HepG2 (cell line): Measurements from ENCODE around the gene HDAC10. TPM values are rescaled to one million over a fixed set of nuclear protein-coding genes. Genes with fewer than 3 reads are reported as not detected.

Source experiments
- ATAC-seq: fragments of 200-7000 bp; cut with Tn5 transposase; 3 replicates; pipeline ENCODE4 v1.9.1; 2020; ENCODE audit warnings: mild to moderate bottlenecking, moderate library complexity
- BruUV-seq: library from RNA; stranded (reverse); fragments of 400-500 nt; replicated peaks from 2 replicates; lab custom pipeline; 2021; lab: Mats Ljungman, UMichigan
- CTCF ChIA-PET: fragments of 300-600 bp; formaldehyde crosslinking; extraction: SDS; loops from one replicate; lab custom pipeline; 2021; ENCODE audit warnings: low total read pairs, inconsistent platforms, low intra/inter-chr PET ratio; lab: Yijun Ruan, JAX
- POLR2A ChIA-PET: fragments of 350-600 bp; sonication (Branson Sonifier 250); formaldehyde crosslinking; loops from one replicate; lab custom pipeline; 2020; ENCODE audit warnings: antibody characterized with exemption, inconsistent platforms; lab: Yijun Ruan, JAX
- DNase-seq: peaks from one replicate; pipeline ENCODE4 v3.0.0-alpha.2; 2015; ENCODE audit warnings: low spot score
- FAIRE-seq: peaks from 3 replicates; lab custom pipeline; 2011; peaks lifted over from hg19 to GRCh38; lab: Jason Lieb, UNC
- H2AFZ ChIP-seq: one replicate; pipeline ENCODE4 v1.6.1; 2011; ENCODE audit warnings: low read length, inconsistent platforms
- H3K27ac ChIP-seq: fragments of 300-600 bp; 3 replicates; pipeline ENCODE4 v1.8.0; 2011; ENCODE audit warnings: mixed run types, mild to moderate bottlenecking, mixed read lengths, low read length, inconsistent platforms; ENCODE audit not compliant: insufficient read depth; ENCODE audit errors: extremely low read length
- H3K27me3 ChIP-seq, 2 experiments: fragments of 200-600 bp in 1 of 2; 2 replicates in 1 of 2; 3 replicates in 1 of 2; pipeline versions ENCODE4 v1.6.0 to v1.8.0; 2011; ENCODE audit warnings: low read length in 2 of 2, mild to moderate bottlenecking in 2 of 2, moderate library complexity in 2 of 2, inconsistent platforms in 1 of 2; ENCODE audit not compliant: insufficient read depth in 2 of 2, control insufficient read depth in 1 of 2
- H3K36me3 ChIP-seq, 2 experiments: fragments of 200-600 bp in 1 of 2; replicated peaks in 1 of 2; 2 replicates in 1 of 2; 3 replicates in 1 of 2; pipeline versions ENCODE4 v1.5.1 to v1.8.0; 2011; ENCODE audit warnings: low read length in 2 of 2, inconsistent platforms in 1 of 2; ENCODE audit not compliant: insufficient read depth in 2 of 2, control insufficient read depth in 1 of 2
- H3K4me1 ChIP-seq: 2 replicates; pipeline ENCODE4 v1.5.1; 2012; ENCODE audit warnings: low read length, inconsistent platforms; ENCODE audit not compliant: insufficient read depth
- H3K4me2 ChIP-seq: 2 replicates; pipeline ENCODE4 v1.6.0; 2011; ENCODE audit warnings: low read depth, low read length, inconsistent platforms
- H3K4me3 ChIP-seq, 3 experiments: fragments of 200-600 bp in 1 of 3; sonication (generic), shearing (Covaris generic) in 1 of 3; replicated peaks in 1 of 3; 2 replicates each; pipeline ENCODE4 v1.5.1; 2011 to 2016; ENCODE audit warnings: low read length in 3 of 3, inconsistent platforms in 2 of 3, low read depth in 2 of 3, mild to moderate bottlenecking in 2 of 3, control low read depth in 1 of 3, mixed read lengths in 1 of 3; ENCODE audit not compliant: insufficient read depth in 1 of 3
- H3K79me2 ChIP-seq: one replicate; pipeline ENCODE4 v1.6.1; 2011; ENCODE audit warnings: low read length, inconsistent platforms; ENCODE audit not compliant: insufficient read depth
- H3K9ac ChIP-seq: 2 replicates; pipeline ENCODE4 v1.6.0; 2011; ENCODE audit warnings: mild to moderate bottlenecking, low read depth, low read length, inconsistent platforms; ENCODE audit not compliant: insufficient read depth
- H3K9me3 ChIP-seq: 2 replicates; pipeline ENCODE4 v1.5.1; 2012; ENCODE audit warnings: mild to moderate bottlenecking, low read length
- H4K20me1 ChIP-seq: 2 replicates; pipeline ENCODE4 v1.6.0; 2011; ENCODE audit warnings: inconsistent platforms, mild to moderate bottlenecking, low read length, moderate library complexity; ENCODE audit not compliant: insufficient read depth
- CHCHD3 ChIP-seq: sonication (generic); formaldehyde crosslinking; IDR thresholded peaks from 2 replicates; pipeline ENCODE4 v1.8.0; 2022; ENCODE audit warnings: mild to moderate bottlenecking, missing genetic modification reagents, moderate library complexity
- CHD4 ChIP-seq: fragments of 200-600 bp; sonication (generic); IDR thresholded peaks from 2 replicates; pipeline ENCODE4 v1.7.0; 2017; ENCODE audit warnings: mild to moderate bottlenecking, low read length, borderline replicate concordance
- HNRNPL ChIP-seq: fragments of 200-400 bp; formaldehyde crosslinking; IDR thresholded peaks from 2 replicates; pipeline ENCODE4 v1.6.1; 2017; ENCODE audit warnings: mild to moderate bottlenecking, low read depth, low read length
- HNRNPLL ChIP-seq: fragments of 200-400 bp; formaldehyde crosslinking; IDR thresholded peaks from 2 replicates; pipeline ENCODE4 v1.6.1; 2017; ENCODE audit warnings: mild to moderate bottlenecking, low read depth, low read length; ENCODE audit not compliant: poor library complexity, severe bottlenecking
- HOXA3 ChIP-seq: sonication (generic); formaldehyde crosslinking; IDR thresholded peaks from 2 replicates; pipeline ENCODE4 v1.5.0; 2020; ENCODE audit warnings: missing genetic modification reagents
- NONO ChIP-seq, 2 experiments: fragments of 450-650 bp in 1 of 2; sonication (generic) in 1 of 2; formaldehyde crosslinking in 1 of 2; IDR thresholded peaks in 1 of 2; conservative IDR thresholded peaks in 1 of 2; 2 replicates each; pipeline versions ENCODE4 v1.6.1 to v1.8.0; 2017 to 2022; ENCODE audit warnings: mild to moderate bottlenecking in 1 of 2, missing genetic modification reagents in 1 of 2, moderate library complexity in 1 of 2
- RARG ChIP-seq: sonication (generic); formaldehyde crosslinking; IDR thresholded peaks from 2 replicates; pipeline ENCODE4 v1.4.0; 2020; ENCODE audit warnings: low read depth, mild to moderate bottlenecking, missing genetic modification reagents
- TEAD3 ChIP-seq: optimal IDR thresholded peaks from 2 replicates; pipeline ENCODE3; 2016; ENCODE audit warnings: borderline replicate concordance
- THAP8 ChIP-seq: sonication (generic); formaldehyde crosslinking; IDR thresholded peaks from 2 replicates; pipeline ENCODE4 v1.5.1; 2020; ENCODE audit warnings: missing genetic modification reagents, mild to moderate bottlenecking, borderline replicate concordance
- ZC3H13 ChIP-seq: sonication (generic); formaldehyde crosslinking; IDR thresholded peaks from 2 replicates; pipeline ENCODE4 v1.8.1; 2023; ENCODE audit warnings: mild to moderate bottlenecking, missing genetic modification reagents, moderate library complexity
- ZFY ChIP-seq: sonication (generic); formaldehyde crosslinking; IDR thresholded peaks from 2 replicates; pipeline ENCODE4 v1.4.0; 2020; ENCODE audit warnings: missing genetic modification reagents
- ZNF17 ChIP-seq: sonication (generic); formaldehyde crosslinking; IDR thresholded peaks from 2 replicates; pipeline ENCODE4 v1.5.0; 2020; ENCODE audit warnings: mild to moderate bottlenecking, missing genetic modification reagents
- ZNF343 ChIP-seq: sonication (generic); formaldehyde crosslinking; IDR thresholded peaks from 2 replicates; pipeline ENCODE4 v1.4.0; 2020; ENCODE audit warnings: mild to moderate bottlenecking, missing genetic modification reagents
- ZNF468 ChIP-seq: sonication (generic); formaldehyde crosslinking; IDR thresholded peaks from 2 replicates; pipeline ENCODE4 v1.8.0; 2022; ENCODE audit warnings: mild to moderate bottlenecking, moderate library complexity, missing genetic modification reagents
- ZNF574 ChIP-seq: sonication (generic); formaldehyde crosslinking; IDR thresholded peaks from 2 replicates; pipeline ENCODE4 v1.4.0; 2020; ENCODE audit warnings: missing genetic modification reagents
- ZNF660 ChIP-seq: sonication (generic); formaldehyde crosslinking; IDR thresholded peaks from 2 replicates; pipeline ENCODE4 v1.5.1; 2020; ENCODE audit warnings: mild to moderate bottlenecking, low read depth, missing genetic modification reagents, borderline replicate concordance
- ZNF687 ChIP-seq: sonication (generic); formaldehyde crosslinking; IDR thresholded peaks from 2 replicates; pipeline ENCODE4 v1.5.1; 2020; ENCODE audit warnings: mild to moderate bottlenecking, missing genetic modification reagents, moderate library complexity
- WGBS: methylation state at CpG from one replicate; pipeline ENCODE4 v1.1.6; 2017; ENCODE audit warnings: low lambda C conversion rate; 5-methylcytosine and 5-hydroxymethylcytosine counted together
- in situ Hi-C: cut with HindIII; loops from 2 replicates; pipeline ENCODE4 v1.10.0; 2017; ENCODE audit warnings: low pct_unique_long_range_greater_than_20kb; ENCODE audit not compliant: extremely low pct_ligation_motif_present
- intact Hi-C: fragments of 100-400 bp; cut with micrococcal nuclease; formaldehyde crosslinking; loops from one replicate; pipeline ENCODE4 v1.10.0; 2022; ENCODE audit not compliant: unreplicated experiment
- polyA plus RNA-seq, 8 experiments: library from polyadenylated mRNA; depleted of rRNA in 3 of 8; stranded (reverse) in 7 of 8; unstranded in 1 of 8; fragments of >200 nt; fragmentation: Illumina TruSeq in 4 of 8; extraction: Trizol in 4 of 8; gene quantifications; 2 replicates each; pipeline versions ENCODE4 v1.2.1 to v1.2.3, GENCODE V29; 2011 to 2016; ENCODE audit warnings: low read depth in 4 of 8, missing spikeins in 1 of 8, mixed read lengths in 1 of 8; ENCODE audit not compliant: insufficient read depth in 1 of 8
- total RNA-seq, 5 experiments: library from RNA; depleted of rRNA; stranded (reverse); fragments of >200 nt; fragmentation: Illumina TruSeq; extraction: Trizol; gene quantifications; 2 replicates each; pipeline ENCODE4 v1.2.3, GENCODE V29; 2016; ENCODE audit warnings: low read depth in 1 of 5

HDAC10 gene
- total and polyA plus RNA-seq, 2 of the 13 experiments (the other 11 are each of a cell fraction or from before 2014, with no cell fraction given) = 13.9 to 14.9 TPM

- 0 out of 2 replicates have a peak, but pooled peaks cover 5% of the 10 kb centered on the region for H4K20me1 ChIP-seq
- H3K79me2 ChIP-seq = no peaks in the 10 kb centered on the region
- FAIRE-seq = no peak
- intact Hi-C loops = loop anchor here (1.0 kb wide), 1 partner anchor 51 kb away; the partner anchor contains the start of gene DENND6B
- ChIA-PET POLR2A (interaction anchor here (0.9 to 1.5 kb wide), 5 partner anchors 18 to 65 kb away, joined by 3 to 7 read pairs (median 5); partner anchors contain the start of gene HDAC10), CTCF (interaction anchor here (0.7 to 4.2 kb wide), 15 partner anchors 16 to 111 kb away, joined by 3 to 133 read pairs (median 4); partner anchors contain the start of genes DENND6B, HDAC10, PLXNB2 and PPP6R2)
- WGBS = 83% methylated on average over 24 of the region's 25 CpGs
- no peaks in the 10 kb centered on the region for H3K9me3 ChIP-seq
- H3K4me1 ChIP-seq = peaks cover 11% of the 10 kb centered on the region
- H3K36me3 ChIP-seq = peaks cover 22 to 27% of the 10 kb centered on the region in 2 experiments; a peak in 4 of 5 replicates
- ATAC-seq = peak; percentile 27
- no peak overlapping the region for H3K4me3 ChIP-seq
- no peak overlapping the region for H3K9ac ChIP-seq
- no peak overlapping the region for H2AFZ ChIP-seq
- no peak overlapping the region for H3K4me2 ChIP-seq
- no TSS peak for BruUV-seq
- H3K27ac ChIP-seq = no peak overlapping the region
- in situ Hi-C loops = loop anchor here (5.0 kb wide), 1 partner anchor 51 kb away; the partner anchor contains the start of gene DENND6B
- H3K27me3 ChIP-seq = peaks cover 0 to 3% of the 10 kb centered on the region in 2 experiments; a peak in 3 of 5 replicates
- DNase-seq = peak; percentile 16
- no peak for TF ChIP-seq ZC3H13 (CRISPR knock-in tag)
- TF ChIP-seq CHD4 = peak; percentile 67; the same call in 1 of the 2 replicates
- peak; percentile 98 for TF ChIP-seq HNRNPL
- TF ChIP-seq ZNF343 = no peak
- TF ChIP-seq RARG (CRISPR knock-in tag) = no peak
- TF ChIP-seq HOXA3 (CRISPR knock-in tag) = peak; percentile 37; the same call in 1 of the 2 replicates
- TF ChIP-seq NONO (IDR thresholded peaks at IDR 0.05) = no peak
- TF ChIP-seq NONO (CRISPR knock-in tag; conservative IDR thresholded peaks at IDR 0.05) = peak; percentile 59
- peak; percentile 26 for TF ChIP-seq TEAD3 (CRISPR knock-in tag)
- TF ChIP-seq ZNF687 (CRISPR knock-in tag) = peak; percentile 49
- TF ChIP-seq HNRNPLL = peak; percentile 14
- peak; percentile 78 for TF ChIP-seq ZNF574 (CRISPR knock-in tag)
- TF ChIP-seq THAP8 = no peak
- no peak for TF ChIP-seq ZFY
- TF ChIP-seq ZNF17 (CRISPR knock-in tag) = no peak
- TF ChIP-seq ZNF660 = no peak
- no peak for TF ChIP-seq CHCHD3 (CRISPR knock-in tag)
- TF ChIP-seq ZNF468 (CRISPR knock-in tag) = no peak
These were observed 25.1 kb upstream of the HDAC10 start for GRCh38 chr22:50276143-50276542.
